Nephron (organoid): ENCODE data around the gene GSC.

Experiments
- H3K27ac Mint-ChIP-seq, 3 experiments: 2 replicates each; pipeline ENCODE4 v1.8.0; 2020; ENCODE audit warnings: mixed read lengths in 3 of 3, mild to moderate bottlenecking in 2 of 3, moderate library complexity in 1 of 3
- H3K27me3 Mint-ChIP-seq: 2 replicates; pipeline ENCODE4 v1.8.0; 2021; ENCODE audit warnings: low read depth, mild to moderate bottlenecking, moderate library complexity, mixed read lengths
- H3K36me3 Mint-ChIP-seq: 2 replicates; pipeline ENCODE4 v1.8.0; 2020; ENCODE audit warnings: low read depth, mixed read lengths
- H3K4me1 Mint-ChIP-seq: 2 replicates; pipeline ENCODE4 v1.8.0; 2020; ENCODE audit warnings: mixed read lengths
- H3K4me3 Mint-ChIP-seq, 3 experiments: 2 replicates each; pipeline ENCODE4 v1.8.0; 2020; ENCODE audit warnings: mild to moderate bottlenecking in 3 of 3, mixed read lengths in 3 of 3, moderate library complexity in 2 of 3
- H3K9me3 Mint-ChIP-seq: 2 replicates; pipeline ENCODE4 v1.8.0; 2020; ENCODE audit warnings: mixed read lengths
- TF ChIP-seq, protein P1 (sequence below), 3 experiments: fragments of 200-600 bp; sonication (generic); IDR thresholded peaks; one replicate each; pipeline ENCODE4 v1.5.0; 2021; ENCODE audit warnings: antibody characterized with exemption in 3 of 3; ENCODE audit not compliant: unreplicated experiment in 3 of 3

GSC gene

DNA sequence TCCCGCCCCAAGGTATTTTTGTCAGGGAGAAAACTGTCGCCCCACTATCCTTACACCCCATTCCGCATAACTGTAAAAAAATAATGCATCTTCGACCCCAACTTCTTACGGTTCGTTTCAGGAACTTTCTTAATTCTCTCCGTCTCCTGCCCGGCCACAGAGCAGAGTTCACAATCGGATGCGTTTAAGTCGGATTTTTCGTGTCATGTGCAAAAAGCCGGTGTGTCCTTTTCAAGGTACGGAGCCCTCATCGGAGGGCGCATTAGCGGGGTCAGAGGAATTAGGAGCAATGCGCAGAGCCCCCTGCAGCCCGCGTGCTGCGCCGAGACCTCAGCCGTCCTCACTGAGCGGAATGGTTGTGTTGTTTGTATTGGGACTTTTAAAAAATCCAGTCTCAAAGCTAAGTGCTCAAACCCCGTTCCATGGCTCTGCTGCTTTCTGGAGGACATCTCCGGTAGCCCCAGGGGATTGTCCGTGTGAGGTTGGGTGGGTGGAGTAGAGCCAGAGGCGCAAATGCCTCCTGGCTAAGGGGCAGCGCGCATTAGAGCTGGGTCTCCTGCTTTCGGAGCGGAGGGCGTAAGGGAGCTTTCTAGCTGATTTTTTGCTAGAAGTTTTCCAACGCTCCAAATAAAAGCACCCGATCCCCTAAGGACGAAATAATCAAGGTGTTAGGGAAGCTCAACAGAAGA, 3.9 kb upstream of the GSC start:
- peak overlapping the region; percentile 24 to 79 (median 48) for H3K4me3 Mint-ChIP-seq
- peaks cover 29% of the 10 kb centered on the region for H3K4me1 Mint-ChIP-seq
- TF ChIP-seq, protein P1, sequence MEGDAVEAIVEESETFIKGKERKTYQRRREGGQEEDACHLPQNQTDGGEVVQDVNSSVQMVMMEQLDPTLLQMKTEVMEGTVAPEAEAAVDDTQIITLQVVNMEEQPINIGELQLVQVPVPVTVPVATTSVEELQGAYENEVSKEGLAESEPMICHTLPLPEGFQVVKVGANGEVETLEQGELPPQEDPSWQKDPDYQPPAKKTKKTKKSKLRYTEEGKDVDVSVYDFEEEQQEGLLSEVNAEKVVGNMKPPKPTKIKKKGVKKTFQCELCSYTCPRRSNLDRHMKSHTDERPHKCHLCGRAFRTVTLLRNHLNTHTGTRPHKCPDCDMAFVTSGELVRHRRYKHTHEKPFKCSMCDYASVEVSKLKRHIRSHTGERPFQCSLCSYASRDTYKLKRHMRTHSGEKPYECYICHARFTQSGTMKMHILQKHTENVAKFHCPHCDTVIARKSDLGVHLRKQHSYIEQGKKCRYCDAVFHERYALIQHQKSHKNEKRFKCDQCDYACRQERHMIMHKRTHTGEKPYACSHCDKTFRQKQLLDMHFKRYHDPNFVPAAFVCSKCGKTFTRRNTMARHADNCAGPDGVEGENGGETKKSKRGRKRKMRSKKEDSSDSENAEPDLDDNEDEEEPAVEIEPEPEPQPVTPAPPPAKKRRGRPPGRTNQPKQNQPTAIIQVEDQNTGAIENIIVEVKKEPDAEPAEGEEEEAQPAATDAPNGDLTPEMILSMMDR (IDR thresholded peaks at IDR 0.05; ENCODE audit: unreplicated experiment in 3 of 3), result no peak
- H3K27ac Mint-ChIP-seq, result no peak overlapping the region
- H3K9me3 Mint-ChIP-seq, result peaks cover 2% of the 10 kb centered on the region
- H3K27me3 Mint-ChIP-seq, result peaks cover 100% of the 10 kb centered on the region
- no peaks in the 10 kb centered on the region for H3K36me3 Mint-ChIP-seq

GRCh38 chr14:94773061-94773648, 3.2 kb upstream of the GSC start:
- TF ChIP-seq, protein P1 (IDR thresholded peaks at IDR 0.05; ENCODE audit: unreplicated experiment in 3 of 3), result no peak
- Mint-ChIP-seq H3K36me3 (no peaks in the 10 kb centered on the region), H3K9me3 (peaks cover 2% of the 10 kb centered on the region), H3K4me3 (peak overlapping the region; percentile 1 to 79 (median 48)), H3K27ac (no peak overlapping the region), H3K4me1 (peaks cover 34% of the 10 kb centered on the region), H3K27me3 (peaks cover 100% of the 10 kb centered on the region)

GRCh38 chr14:94772548-94772947, 2.6 kb upstream of the GSC start:
- H3K9me3 Mint-ChIP-seq, result peaks cover 2% of the 10 kb centered on the region
- TF ChIP-seq, protein P1 (IDR thresholded peaks at IDR 0.05; ENCODE audit: unreplicated experiment in 3 of 3), result no peak
- H3K27ac Mint-ChIP-seq, result no peak overlapping the region
- H3K36me3 Mint-ChIP-seq, result no peaks in the 10 kb centered on the region
- H3K4me1 Mint-ChIP-seq, result peaks cover 40% of the 10 kb centered on the region
- peaks cover 100% of the 10 kb centered on the region for H3K27me3 Mint-ChIP-seq
- peak overlapping the region; percentile 35 to 79 (median 69) for H3K4me3 Mint-ChIP-seq

DNA sequence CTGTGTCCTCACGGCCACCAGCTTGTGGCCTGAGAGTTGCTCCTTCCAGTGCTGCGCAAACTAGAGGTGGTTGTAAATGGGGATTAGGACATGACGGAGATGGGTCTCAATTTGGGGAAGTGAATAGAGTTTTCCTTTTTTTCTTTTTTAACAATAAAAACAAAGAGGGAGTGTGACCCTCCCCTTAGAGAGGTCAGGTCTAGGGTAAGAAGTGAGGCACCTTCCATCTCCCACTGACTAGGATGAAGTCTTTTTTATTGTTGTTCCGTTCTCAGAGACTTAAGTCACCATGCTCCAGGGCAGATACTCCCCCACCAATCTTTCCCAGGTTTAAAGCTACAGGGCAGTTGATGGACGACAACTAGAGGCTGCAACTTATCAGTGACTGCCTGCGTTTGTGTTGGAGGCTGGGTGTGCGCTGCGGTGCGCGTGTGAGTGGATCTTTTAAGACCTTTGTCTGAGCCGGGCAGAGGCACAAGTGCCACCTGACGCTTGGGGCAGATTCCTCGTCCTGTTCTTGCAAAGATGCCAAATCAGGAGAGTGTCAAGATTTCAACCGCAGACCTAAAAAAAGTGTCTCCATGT, 2.1 kb upstream of the GSC start:
- Mint-ChIP-seq H3K4me3 (peak overlapping the region; percentile 45 to 79 (median 54)), H3K4me1 (peaks cover 40% of the 10 kb centered on the region), H3K36me3 (peaks cover 4% of the 10 kb centered on the region), H3K9me3 (peaks cover 2% of the 10 kb centered on the region), H3K27ac (no peak overlapping the region), H3K27me3 (peaks cover 100% of the 10 kb centered on the region)
- TF ChIP-seq, protein P1 (IDR thresholded peaks at IDR 0.05; ENCODE audit: unreplicated experiment in 3 of 3), result no peak

- H3K4me1 Mint-ChIP-seq, result peaks cover 40% of the 10 kb centered on the region
- peaks cover 2% of the 10 kb centered on the region for H3K9me3 Mint-ChIP-seq
- H3K27me3 Mint-ChIP-seq, result peaks cover 100% of the 10 kb centered on the region
- peak overlapping the region in 1 of 3 experiments; percentile 46 for H3K27ac Mint-ChIP-seq
- peak overlapping the region; percentile 54 to 79 (median 78) for H3K4me3 Mint-ChIP-seq
- TF ChIP-seq, protein P1 (IDR thresholded peaks at IDR 0.05; ENCODE audit: unreplicated experiment in 3 of 3), result no peak
- H3K36me3 Mint-ChIP-seq, result peaks cover 6% of the 10 kb centered on the region
Observed at GRCh38 chr14:94771158-94771905, 1.4 kb upstream of the GSC start.
